ENCODE results near the gene ZNF593.

Gene ZNF593

DNA sequence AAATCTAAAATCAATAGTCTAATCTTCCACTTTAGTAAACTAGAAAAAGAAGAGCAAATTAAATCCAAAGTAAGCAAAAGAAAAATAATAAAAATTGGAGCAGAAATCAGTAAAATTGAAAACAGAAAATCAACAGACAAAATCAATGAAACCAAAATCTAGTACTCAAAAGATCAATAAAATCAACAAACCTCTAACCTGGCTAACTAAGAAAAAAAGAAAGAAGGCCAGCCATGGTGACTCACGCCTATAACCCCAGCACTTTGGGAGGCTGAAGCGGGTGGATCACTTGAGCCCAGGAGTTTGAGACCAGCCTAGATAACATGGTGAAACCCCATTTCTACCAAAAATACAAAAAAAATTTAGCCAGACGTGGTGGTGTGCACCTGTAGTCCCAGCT, 35.2 kb upstream of the ZNF593 start:
- no peak for ATAC-seq
- Mint-ChIP-seq H3K4me1 (peaks cover 6% of the 10 kb centered on the region), H3K36me3 (no peaks in the 10 kb centered on the region), H3K4me3 (no peak overlapping the region), H3K27ac (no peak overlapping the region), H3K9me3 (no peaks in the 10 kb centered on the region)
- DNase-seq (ENCODE audit: low spot score in 2 of 2), result no peak

DNA sequence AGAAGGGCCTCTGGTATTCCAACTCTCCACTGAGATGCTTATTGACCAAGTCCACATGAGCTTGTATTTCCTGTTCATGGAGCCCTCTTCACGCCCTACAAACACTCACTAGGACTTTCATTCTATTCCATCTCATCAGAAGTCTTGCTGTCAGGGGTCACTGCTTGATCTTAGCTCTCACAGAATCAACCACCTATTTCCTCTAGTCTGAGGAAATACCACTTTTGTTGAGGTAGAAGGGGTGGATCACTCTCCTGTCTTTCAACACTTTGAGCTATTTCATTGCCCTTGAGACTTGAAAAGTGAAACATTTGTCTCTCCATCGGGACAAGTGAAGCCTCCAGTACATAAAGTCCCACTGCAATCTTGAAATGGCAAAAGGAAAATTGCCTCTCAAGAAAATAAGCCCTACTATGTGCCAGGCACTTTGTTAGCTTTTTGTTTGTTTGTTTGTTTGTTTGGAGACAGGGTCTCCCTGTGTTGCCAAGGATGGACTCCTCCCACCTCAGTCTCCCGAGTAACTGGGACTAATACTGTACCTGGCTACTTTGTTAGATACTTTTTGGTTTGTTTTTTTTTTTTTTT, 30.6 kb upstream of the ZNF593 start:
- Mint-ChIP-seq H3K4me3 (no peak overlapping the region), H3K4me1 (peaks cover 6% of the 10 kb centered on the region), H3K36me3 (no peaks in the 10 kb centered on the region), H3K27ac (no peak overlapping the region), H3K9me3 (no peaks in the 10 kb centered on the region)
- no peak for DNase-seq (ENCODE audit: low spot score in 2 of 2)
- no peak for ATAC-seq

- H3K36me3 Mint-ChIP-seq, result no peaks in the 10 kb centered on the region
- H3K4me1 Mint-ChIP-seq, result peaks cover 11% of the 10 kb centered on the region
- no peak for DNase-seq (ENCODE audit: low spot score in 2 of 2)
- no peak overlapping the region for H3K27ac Mint-ChIP-seq
- H3K9me3 Mint-ChIP-seq, result no peaks in the 10 kb centered on the region
- no peak for ATAC-seq
- no peak overlapping the region for H3K4me3 Mint-ChIP-seq
These were observed 27.5 kb upstream of the ZNF593 start for GRCh38 chr1:26142159-26142558.

DNA sequence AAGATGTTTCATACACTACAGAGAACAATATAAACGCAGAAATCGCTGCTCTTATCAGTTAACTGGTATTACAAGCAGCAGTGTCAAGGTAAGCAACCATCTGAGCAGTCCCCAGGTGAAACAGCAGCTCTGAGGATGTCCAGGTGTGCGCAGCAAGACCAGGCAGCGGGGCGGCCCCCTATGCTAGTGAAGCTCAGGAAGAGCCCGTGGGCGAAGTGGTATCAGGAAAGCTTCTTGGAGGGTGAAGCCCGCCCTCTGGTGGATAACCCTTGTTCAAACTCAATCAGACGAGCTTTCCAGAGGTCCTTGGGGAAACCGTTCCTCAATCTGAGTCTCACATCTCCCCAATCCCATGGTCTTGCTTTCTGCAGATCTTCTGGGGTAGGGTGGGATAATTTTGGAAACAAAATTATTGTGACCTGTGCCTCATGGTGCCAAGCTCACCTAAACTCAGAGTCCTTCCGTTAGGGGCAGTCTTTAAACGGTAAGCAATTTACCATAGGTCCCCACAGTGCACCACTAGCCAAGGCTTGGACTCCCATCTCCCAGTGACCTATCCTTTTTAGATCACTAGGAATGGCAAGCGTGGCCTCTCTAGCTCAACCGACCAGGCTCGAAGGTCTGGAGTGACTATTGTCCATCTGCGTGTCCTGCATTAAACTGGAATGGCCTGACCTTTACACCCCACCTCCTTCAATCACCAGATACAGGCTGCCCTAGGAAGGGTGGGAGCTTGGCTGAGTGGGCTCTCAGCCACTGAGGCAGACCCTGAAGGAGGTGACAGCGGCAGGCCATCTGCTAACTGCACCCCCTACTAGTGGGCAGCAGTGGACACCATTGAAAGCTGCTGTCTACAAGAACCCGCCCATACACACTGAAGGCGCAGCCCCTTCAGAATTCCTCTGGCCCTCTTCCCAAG, 24.4 kb upstream of the ZNF593 start:
- Mint-ChIP-seq H3K4me1 (peaks cover 5% of the 10 kb centered on the region), H3K27ac (no peak overlapping the region), H3K4me3 (no peak overlapping the region), H3K9me3 (no peaks in the 10 kb centered on the region), H3K36me3 (peaks cover 5% of the 10 kb centered on the region)
- ATAC-seq, result peak; percentile 86
- DNase-seq (ENCODE audit: low spot score in 2 of 2), result peak; percentile 56 to 79

DNA sequence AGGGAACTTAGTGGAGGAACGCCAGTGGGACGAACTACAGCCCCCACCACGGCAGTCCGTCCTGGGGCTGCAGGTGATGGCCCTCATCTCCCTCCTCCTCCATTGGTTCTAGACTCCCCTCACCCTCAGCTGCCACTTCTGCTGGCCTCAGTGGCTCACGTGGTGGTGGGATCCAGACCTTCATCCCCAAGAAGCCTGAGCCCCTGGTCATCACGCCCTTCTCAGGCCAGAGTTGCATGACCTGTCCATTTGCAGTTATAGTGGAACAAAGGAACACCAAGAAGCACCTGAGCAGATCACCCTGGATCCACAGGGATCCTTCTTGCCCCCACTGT, 23.8 kb upstream of the ZNF593 start:
- no peak for DNase-seq (ENCODE audit: low spot score in 2 of 2)
- no peaks in the 10 kb centered on the region for H3K9me3 Mint-ChIP-seq
- no peak overlapping the region for H3K27ac Mint-ChIP-seq
- no peak overlapping the region for H3K4me3 Mint-ChIP-seq
- H3K36me3 Mint-ChIP-seq, result peaks cover 5% of the 10 kb centered on the region
- peaks cover 5% of the 10 kb centered on the region for H3K4me1 Mint-ChIP-seq
- ATAC-seq, result no peak

- H3K4me1 Mint-ChIP-seq, result peaks cover 5% of the 10 kb centered on the region
- H3K4me3 Mint-ChIP-seq, result no peak overlapping the region
- no peak overlapping the region for H3K27ac Mint-ChIP-seq
- H3K9me3 Mint-ChIP-seq, result no peaks in the 10 kb centered on the region
- DNase-seq (ENCODE audit: low spot score in 2 of 2) (no peak), ATAC-seq (no peak)
- peaks cover 5% of the 10 kb centered on the region for H3K36me3 Mint-ChIP-seq
These were observed 20.8 kb upstream of the ZNF593 start for GRCh38 chr1:26148887-26149286.

- Mint-ChIP-seq H3K4me1 (no peaks in the 10 kb centered on the region), H3K9me3 (no peaks in the 10 kb centered on the region), H3K36me3 (no peaks in the 10 kb centered on the region), H3K27ac (no peak overlapping the region), H3K4me3 (no peak overlapping the region)
- no peak for ATAC-seq
- no peak for DNase-seq (ENCODE audit: low spot score in 2 of 2)
These were observed 15.7 kb upstream of the ZNF593 start for GRCh38 chr1:26153966-26154532.

GRCh38 chr1:26154750-26155149, 15.0 kb upstream of the ZNF593 start:
- no peaks in the 10 kb centered on the region for H3K4me1 Mint-ChIP-seq
- H3K27ac Mint-ChIP-seq, result no peak overlapping the region
- no peak overlapping the region for H3K4me3 Mint-ChIP-seq
- no peaks in the 10 kb centered on the region for H3K36me3 Mint-ChIP-seq
- DNase-seq (ENCODE audit: low spot score in 2 of 2) (no peak), ATAC-seq (no peak)
- H3K9me3 Mint-ChIP-seq, result no peaks in the 10 kb centered on the region

DNA sequence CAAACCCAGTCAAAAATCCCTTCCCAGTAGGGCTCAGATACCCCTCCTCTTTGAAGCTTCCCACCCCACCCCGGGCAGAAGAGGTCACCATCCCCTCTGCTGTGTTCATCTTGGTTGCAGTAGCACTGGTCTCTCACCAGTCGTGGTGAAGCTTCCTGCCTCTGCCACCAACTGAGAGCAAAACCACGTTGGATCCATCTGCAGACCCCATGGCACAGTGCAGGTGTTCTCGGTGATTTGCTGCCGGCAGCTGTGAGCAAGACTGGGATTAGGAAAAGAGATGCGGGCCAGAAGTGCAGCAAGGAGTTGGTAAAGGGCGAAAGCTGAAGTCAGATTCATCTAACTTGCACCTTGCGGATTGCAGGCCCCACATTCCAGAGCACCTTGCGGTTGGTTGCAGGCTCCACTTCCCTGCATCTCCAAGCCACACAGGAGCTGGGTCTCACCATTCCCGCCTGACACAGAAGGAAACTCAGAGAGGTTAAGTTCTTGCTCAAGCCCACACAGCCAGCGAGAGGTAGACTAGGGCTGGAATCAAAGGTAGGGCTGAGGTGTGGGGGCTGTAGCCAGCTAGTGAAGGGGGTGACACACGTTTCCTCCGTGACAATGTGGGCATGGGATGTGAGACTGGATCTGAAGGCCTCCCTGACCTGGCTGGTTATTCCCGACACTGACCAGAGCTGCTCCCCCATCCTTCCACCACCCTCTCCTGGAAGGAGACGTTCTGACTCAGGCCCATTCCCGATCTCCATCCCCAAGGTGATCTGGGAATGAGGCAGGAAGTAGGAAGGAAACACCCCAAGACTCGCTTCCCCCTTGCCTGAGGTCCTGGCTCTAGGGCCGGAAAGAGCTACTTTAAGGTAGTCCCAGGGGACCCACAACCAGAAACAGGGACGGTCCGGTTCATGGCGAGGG, 14.1 kb upstream of the ZNF593 start:
- DNase-seq (ENCODE audit: low spot score in 2 of 2), result no peak
- no peaks in the 10 kb centered on the region for H3K4me1 Mint-ChIP-seq

DNA sequence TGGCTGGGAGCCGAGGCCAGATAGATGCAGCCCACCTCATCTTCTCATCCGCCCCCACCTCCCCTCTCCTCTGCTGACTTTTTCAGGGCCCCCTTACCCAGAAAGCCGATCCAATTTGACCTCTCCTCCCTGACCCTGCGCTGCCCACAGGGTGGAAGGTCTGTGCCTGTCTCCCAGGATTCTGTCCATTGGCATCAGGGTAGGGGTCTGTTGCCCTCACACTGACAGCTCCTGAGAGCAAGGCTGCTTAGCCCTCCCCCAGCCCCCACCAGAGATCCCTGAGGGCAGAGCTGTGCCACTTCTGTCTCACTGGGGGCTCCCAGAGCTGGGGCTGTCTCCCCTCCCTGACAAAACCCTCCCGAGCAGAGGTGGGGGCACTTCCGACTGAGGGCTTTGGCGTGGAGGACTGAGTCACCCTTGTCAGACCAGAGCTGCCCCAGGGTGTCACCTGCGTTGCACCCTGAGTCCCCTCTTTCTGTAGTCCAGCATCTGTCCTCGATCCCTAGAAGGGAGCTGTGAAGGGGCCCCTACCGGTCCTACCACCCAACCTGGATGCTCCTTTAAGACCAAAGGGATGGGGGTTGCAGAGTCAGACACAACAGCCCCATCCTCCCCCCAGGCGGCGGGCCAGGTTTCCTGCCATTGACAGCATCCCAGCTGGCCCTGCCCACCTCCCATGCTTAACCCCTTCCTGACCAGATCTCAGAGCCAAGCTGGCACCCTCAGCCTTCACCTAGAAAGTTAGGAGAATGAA, 13.2 kb upstream of the ZNF593 start:
- H3K9me3 Mint-ChIP-seq, result no peaks in the 10 kb centered on the region
- H3K27ac Mint-ChIP-seq, result no peak overlapping the region
- DNase-seq (ENCODE audit: low spot score in 2 of 2) (no peak), ATAC-seq (peak; percentile 6)
- no peak overlapping the region for H3K4me3 Mint-ChIP-seq
- no peaks in the 10 kb centered on the region for H3K36me3 Mint-ChIP-seq
- no peaks in the 10 kb centered on the region for H3K4me1 Mint-ChIP-seq

More for the DNA sequence above, 14.1 kb upstream of the ZNF593 start:
- Mint-ChIP-seq H3K36me3 (no peaks in the 10 kb centered on the region), H3K9me3 (no peaks in the 10 kb centered on the region), H3K27ac (no peak overlapping the region), H3K4me3 (no peak overlapping the region)
- ATAC-seq, result no peak

DNA sequence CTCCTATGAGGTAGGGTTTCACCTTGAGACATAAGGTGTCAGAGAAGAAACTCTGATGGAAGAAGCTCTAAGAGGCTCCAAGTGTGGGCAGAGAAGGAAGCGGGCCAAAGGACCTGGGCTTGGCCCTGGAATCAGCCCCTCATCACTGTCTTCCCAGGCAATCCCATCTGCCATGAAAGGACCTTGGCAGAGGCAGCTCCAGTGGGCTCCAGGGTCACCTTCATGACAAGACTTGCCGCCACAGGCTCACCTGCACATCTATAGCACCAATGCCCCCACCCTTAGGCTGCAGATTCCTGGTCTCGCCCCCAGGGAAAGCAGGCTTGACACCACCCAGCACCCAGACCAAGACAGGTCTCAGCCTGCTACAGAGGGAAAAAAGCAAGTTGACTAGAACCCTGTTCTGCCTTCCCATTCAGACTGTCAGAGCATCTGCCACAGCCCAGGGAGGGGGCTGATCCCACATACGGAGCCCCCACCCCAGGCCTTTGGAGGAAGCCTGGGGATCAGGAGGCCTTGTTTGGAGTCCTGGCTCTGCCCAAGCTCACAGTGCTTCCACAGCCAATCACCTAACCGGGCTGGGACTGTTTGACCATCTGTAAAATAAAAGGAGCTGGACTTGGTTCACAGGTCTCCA, 11.3 kb upstream of the ZNF593 start:
- H3K27ac Mint-ChIP-seq, result no peak overlapping the region
- no peak overlapping the region for H3K4me3 Mint-ChIP-seq
- H3K4me1 Mint-ChIP-seq, result peaks cover 5% of the 10 kb centered on the region
- DNase-seq (ENCODE audit: low spot score in 2 of 2) (no peak), ATAC-seq (no peak)
- no peaks in the 10 kb centered on the region for H3K36me3 Mint-ChIP-seq
- H3K9me3 Mint-ChIP-seq, result no peaks in the 10 kb centered on the region

GRCh38 chr1:26158908-26159742, 10.6 kb upstream of the ZNF593 start, which contains the start of gene FAM110D:
Gene FAM110D, plus strand, starts transcription at chr1:26159079. Its CDS starts 2,213 bp downstream, at chr1:26161292.
- H3K9me3 Mint-ChIP-seq, result no peaks in the 10 kb centered on the region
- peaks cover 5% of the 10 kb centered on the region for H3K4me1 Mint-ChIP-seq
- H3K4me3 Mint-ChIP-seq, result no peak within 1 kb of the TSS
- no peak for DNase-seq (ENCODE audit: low spot score in 2 of 2)
- no peak for ATAC-seq
- no peaks in the 10 kb centered on the region for H3K36me3 Mint-ChIP-seq
- no peak within 1 kb of the TSS for H3K27ac Mint-ChIP-seq

DNA sequence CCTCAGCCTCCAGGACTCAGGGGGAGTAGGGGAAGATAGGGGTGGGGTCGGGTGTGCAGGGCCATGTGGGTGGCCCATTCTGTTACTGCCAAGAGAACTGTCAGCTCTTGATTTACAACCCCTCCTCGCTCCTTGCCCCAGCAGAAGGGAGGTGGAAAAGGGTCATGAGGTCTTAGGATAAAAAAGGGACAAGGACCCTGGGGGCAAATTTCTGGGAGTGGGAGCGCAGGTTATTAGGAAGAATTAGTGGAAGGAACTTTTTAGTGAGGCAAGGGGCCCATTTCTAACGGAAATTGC, 10.0 kb upstream of the ZNF593 start:
- Mint-ChIP-seq H3K4me1 (peaks cover 8% of the 10 kb centered on the region), H3K36me3 (no peaks in the 10 kb centered on the region), H3K9me3 (no peaks in the 10 kb centered on the region), H3K4me3 (no peak overlapping the region), H3K27ac (no peak overlapping the region)
- DNase-seq (ENCODE audit: low spot score in 2 of 2) (no peak), ATAC-seq (no peak)
